ENCODE data around the gene MICU2.

MICU2 gene

GRCh38 chr13:21544515-21544914, 59.5 kb downstream of the MICU2 start:
- DNase-seq = no peak

DNA sequence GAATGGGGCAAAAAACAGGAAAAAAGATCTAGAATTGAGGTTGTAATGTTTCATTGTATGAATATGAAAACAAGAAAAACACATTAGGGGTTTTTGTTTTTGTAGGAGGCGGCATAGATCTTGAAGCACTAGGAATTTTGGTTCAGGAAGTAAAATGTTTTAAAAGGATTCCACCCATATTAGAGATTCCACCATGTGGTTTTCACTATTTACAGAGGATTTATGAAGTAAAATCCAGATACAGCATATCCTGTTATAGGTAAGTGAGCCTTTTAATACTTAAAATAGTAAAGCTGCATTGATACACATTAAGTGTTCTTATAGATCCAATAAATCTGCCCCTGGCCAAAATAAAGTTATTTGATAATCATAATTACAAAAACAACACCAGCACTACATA, 61.4 kb downstream of the MICU2 start:
- no peak for DNase-seq

DNA sequence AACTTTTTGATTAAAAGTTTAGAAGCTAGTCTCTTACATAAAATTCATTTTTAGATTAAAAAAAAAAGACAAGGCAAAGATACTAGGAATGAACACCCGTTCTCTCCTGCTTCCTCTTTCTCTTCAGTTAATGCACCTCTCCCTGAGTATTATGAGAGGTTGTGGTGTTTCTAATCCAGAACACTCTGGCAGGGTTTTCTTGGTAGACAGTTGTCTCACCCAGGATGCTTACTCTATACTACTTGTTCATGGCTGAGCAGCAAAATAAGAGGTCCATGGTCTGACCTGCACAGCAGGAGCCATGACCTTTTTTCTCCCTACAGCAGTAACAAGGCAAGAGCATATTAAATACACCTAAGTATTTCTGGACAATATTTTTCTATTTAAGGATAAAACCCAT, 62.0 kb downstream of the MICU2 start:
- no peak for DNase-seq

GRCh38 chr13:21541271-21541670, 62.7 kb downstream of the MICU2 start:
- no peak for DNase-seq

- DNase-seq = no peak
These were observed 64.3 kb downstream of the MICU2 start for GRCh38 chr13:21539687-21540086.

DNA sequence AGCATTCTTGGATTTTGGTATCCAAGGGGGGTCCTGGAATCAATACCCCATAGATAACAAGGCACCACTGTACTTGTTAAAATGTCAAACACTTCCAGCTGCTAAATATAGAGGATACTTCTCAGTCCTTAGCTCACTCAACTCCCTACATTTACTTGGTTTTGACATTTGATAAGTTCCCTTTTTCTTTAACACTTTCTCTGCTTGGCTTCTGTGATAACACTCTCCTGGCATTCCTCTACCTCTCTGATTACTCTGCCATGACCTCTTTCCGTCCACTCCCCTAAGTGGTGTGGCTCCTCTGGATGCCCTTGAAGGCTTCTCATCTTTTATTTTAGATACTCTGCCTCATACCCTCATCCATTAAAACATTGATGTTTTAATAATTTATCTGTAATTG, 65.2 kb downstream of the MICU2 start:
- DNase-seq = no peak

DNA sequence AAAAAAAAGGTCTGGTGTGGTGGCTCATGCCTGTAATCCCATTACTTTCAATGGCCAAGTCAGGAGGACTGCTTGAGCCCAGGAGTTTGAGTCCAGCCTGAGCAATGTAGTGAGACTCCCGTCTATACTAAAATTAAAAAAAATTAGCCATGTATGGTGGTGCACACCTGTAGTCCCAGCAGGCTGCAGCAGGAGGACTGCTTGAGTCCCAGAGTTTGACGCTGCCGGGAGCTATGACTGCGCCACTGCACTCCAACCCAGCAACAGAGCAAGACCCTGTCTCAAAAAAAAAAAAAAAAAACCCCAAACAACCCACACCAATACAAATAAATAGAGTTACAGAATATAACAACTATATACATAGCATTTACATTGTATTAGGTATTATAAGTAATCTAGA, 65.7 kb downstream of the MICU2 start:
- DNase-seq = no peak

DNA sequence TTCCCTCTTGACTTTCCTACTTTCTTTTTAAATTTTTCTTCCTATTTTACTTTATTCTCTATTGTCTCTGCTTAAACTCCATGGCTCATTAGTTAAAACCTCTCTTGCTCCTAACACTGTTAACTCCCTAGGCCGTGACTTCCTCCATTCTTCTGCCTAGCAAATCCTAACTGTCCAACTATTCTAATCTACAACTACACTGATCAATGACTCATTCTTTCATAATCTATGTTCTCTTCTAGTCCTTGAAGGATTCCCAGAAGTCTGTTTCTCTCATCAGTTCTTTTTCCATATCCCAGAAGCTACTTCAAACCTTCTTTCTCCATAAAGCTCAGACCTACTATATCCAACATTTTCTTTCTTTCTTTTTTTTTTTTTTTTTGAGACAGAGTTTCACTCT, 66.9 kb downstream of the MICU2 start:
- no peak for DNase-seq

DNA sequence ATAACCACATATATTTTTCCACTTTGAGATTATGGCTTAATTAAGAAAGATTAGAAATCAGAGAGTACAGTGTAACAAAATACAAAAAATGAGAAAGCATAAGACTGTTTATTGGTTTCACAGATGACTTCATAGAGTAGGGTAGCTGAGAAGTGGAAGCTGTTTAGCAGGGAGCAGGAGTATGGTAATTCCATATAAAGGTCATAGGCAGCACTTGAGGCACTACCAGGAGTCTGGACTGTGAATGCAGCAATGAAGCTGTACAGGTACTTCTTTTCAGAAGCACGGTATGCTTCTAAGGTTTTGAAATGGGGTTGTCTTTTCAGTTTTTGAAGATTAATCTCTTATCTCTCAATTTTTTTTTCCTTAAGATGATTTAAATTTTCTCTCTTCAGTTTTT, 69.2 kb downstream of the MICU2 start:
- no peak for DNase-seq

- no peak for DNase-seq
These were observed 72.5 kb downstream of the MICU2 start for GRCh38 chr13:21531455-21531854.

DNA sequence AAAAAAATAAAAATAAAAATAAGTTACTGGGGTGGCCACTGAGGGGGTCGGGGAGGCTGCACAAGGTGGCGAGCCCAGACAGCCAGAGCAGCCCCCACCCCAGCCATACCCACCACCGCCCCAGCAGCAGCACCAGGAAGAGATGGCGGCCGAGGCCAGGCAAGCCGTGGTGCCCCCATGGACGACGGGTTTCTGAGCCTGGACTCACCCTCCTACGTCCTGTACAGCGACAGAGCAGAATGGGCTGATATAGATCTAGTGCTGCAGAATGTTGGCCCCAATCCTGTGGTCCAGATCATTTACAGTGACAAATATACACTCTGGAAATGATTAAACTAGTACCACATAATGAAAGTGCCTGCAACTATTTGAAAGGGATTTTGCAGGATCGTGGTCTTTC, 73.3 kb downstream of the MICU2 start:
- peak in 1 of 5 experiments; percentile 83 for DNase-seq

DNA sequence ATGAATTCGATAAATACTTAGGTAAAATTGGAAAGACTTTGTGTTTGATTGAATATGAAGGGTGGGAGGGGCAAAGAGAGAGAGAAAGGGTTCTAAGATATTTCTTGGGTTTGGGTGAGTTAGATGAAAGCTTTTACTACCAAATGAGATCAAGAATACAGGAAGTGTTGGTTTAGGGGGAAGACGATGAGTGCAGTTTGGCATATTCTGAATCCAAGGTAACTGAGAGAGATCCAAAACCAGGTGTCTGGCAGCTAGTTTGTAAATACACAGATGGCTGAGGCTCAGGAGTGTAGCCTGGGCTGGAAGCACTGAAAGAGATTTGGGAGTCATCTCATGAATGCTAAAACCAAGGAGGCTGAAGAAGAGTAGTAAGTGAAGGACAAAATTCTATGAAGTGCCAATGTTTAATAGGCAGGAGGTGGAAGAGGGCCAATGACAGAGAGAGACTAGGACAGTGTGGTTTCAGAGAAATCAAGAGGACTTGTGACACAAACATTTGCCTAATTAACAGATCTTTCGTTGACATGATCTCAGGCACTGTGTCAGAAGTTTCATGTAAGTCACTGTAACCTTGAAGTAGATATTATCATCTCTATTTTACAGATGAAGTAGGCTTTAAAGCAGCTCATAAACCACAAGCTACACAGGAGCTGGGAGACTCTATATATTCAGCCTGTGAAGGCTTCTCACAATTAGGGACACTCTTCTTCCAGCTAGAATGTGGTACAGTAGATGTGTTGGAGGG, 74.7 kb downstream of the MICU2 start:
- DNase-seq = peak in 1 of 5 experiments; percentile 91

GRCh38 chr13:21528616-21529015, 75.4 kb downstream of the MICU2 start:
- no peak for DNase-seq

DNA sequence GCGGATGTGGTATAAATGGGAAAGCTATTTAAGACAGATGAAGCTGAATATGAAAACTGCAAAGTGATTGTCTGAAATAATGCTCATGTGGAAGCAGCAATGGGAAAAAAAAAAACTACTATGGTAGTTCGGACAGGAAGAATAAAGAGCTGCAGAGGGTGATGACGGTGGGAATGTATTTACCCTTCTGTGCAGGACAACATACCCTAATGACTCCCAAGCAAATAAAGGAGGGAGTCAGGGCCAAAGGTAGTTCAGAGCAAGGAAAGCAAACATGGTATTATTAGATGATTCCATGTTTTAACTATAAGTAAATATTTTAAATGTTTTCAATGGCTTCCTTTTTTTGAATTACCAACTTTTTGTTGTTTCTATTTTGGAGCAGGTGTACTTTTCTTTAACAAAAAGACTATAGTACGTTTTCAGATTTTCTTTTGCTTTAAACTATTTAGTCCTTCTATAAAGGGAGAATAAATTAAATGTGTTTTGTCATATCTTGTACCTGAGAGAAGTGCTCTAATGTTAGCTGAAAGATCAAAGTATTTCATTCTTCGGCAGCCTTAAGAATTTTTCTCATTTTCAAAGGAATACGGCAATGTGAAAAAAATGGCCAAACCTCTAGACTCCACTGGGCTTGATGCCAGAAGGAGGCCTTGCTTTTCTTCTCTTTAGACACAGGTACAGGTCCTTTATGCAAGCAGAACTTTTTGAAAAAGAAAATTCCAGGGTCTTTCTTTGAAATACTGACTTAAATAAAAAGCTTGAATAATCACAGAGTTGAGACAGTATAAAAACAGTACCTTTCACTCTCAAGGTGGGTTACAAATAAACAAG, 77.0 kb downstream of the MICU2 start:
- DNase-seq = no peak

GRCh38 chr13:21522847-21523246, 81.1 kb downstream of the MICU2 start:
- DNase-seq = no peak

- DNase-seq = no peak
These were observed 81.8 kb downstream of the MICU2 start for GRCh38 chr13:21522130-21522529.

DNA sequence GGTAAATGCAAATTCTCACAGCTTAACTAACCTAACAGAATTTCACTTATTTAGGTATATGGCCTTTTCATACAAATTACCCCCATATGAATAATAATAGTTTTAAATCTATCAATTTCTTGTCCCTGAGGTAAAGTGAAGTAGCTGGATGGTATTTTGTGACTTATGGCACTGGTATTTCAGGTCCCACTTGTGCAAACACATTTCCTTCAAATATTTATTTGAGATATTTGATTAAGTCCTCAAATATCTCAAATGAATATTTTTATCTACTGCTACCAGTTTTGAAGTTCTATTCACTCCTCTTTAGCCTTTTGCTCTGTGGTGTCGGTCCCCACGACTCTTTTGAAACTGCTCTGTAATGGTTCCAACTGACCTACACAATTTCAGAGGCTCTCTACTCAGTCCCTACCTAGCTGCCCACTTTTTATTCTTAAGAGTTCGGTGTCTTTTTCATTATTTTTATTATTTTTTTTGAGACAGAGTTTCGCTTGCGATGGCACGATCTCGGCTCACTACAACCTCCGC, 85.3 kb downstream of the MICU2 start:
- no peak for DNase-seq

DNA sequence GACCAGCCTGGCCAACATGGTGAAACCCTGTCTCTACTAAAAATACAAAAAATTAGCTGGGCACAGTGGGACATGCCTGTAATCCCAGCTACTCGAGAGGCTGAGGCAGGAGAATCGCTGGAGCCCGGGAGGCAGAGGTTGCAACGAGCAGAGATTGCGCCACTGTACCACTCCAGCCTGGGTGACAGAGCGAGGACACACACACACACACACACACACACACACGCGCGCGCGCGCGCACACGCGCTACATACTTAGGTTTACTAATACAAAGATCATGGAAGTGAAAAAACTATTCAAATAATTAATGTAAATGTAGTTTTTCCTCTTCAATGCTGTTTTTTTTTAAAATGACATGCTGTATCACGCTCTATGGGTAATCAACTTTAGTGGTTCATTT, 86.4 kb downstream of the MICU2 start:
- DNase-seq = no peak

DNA sequence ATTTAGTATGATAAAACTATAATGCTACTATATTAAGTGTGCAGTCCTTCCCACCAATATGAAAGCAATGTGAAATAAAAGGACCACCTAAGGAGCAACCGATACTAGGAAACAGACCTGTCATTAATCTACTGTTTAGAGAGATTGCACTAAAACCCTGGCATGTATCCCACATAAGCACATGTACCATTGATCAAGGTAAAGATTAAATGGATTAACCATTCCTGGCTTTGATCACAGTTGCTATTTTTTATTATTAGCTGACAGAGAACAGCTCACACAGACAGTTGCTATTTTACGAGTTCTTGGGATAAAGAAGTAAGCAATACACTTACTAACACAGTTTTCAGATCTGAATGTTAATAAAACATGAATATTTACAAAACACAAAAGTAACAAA, 87.2 kb downstream of the MICU2 start:
- DNase-seq = no peak

DNA sequence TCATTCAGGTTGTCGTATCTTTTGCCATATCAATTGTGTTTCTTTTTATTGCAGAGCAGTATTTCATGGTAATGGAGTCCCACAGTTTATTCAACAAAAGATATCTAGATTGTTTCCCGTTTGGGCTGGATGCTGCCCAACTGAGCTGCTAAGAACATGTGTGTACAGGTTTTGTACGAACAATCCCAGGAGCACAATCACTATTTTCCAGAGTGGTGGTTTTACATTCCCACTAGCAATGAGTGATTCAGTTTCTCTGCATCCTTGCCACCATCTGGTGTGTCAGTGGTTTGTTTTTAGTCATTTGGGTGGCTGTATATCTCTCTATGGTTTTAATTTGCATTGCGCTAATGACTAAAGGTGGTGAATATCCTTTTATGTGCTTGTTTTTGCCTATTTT, 92.1 kb downstream of the MICU2 start:
- DNase-seq = no peak

GRCh38 chr13:21504379-21504778, 99.6 kb downstream of the MICU2 start:
- no peak for DNase-seq

- DNase-seq = no peak
These were observed 102.3 kb downstream of the MICU2 start for GRCh38 chr13:21501686-21502085.

DNA sequence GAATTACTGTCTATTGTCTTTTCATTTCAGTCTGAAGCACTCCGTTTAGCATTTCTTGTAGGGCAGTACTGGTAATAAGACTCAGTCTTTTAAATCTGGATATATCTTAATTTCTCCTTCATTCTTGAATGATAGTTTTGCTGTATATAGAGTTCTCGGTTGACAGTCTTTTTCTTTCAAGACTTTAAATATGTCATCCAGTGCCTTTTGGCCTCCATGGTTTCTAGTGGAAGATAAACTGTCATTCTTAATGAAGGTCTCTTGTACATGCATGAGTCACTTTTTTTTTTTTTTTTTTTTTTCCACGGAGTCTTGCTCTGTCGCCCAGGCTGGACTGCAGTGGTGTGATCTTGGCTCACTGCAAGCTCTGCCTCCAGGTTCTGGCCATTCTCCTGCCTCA, 117.6 kb downstream of the MICU2 start:
- DNase-seq = no peak

DNA sequence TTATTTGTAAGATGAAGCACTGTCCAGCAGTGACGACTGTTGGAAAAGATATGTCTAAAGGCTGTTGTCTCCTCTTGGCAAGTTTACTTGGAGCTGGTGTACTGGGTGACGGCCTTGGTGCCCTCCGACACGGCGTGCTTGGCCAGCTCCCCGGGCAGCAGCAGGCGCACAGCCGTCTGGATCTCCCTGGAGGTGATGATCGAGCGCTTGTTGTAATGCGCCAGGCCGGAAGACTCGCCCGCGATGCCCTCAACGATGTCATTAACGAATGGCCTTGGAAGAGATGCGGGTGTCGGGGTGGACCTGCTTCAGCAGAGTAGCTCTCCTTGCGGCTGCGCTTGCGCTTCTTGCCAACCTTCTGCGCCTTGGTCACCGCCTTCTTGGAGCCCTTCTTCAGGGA, 120.2 kb downstream of the MICU2 start:
- DNase-seq = no peak
